Esophagus squamous epithelium (tissue), 5 donors: Measurements from ENCODE around the gene FNBP1L. TPM values are rescaled to one million over a fixed set of nuclear protein-coding genes. Genes with fewer than 3 reads are reported as not detected.

Experiments used
- DNase-seq: peaks from one replicate; lab custom pipeline; 2025; lab: John Stamatoyannopoulos, UW
- H3K27ac ChIP-seq, 4 donors: fragments of 200-600 bp; sonication (generic); one replicate each; pipeline ENCODE4 v1.5.1; 2016 to 2019; ENCODE audit warnings: mild to moderate bottlenecking in 1 of 4
- H3K27me3 ChIP-seq, 4 donors: fragments of 200-600 bp; sonication (generic); 1 replicate in 3 of 4; 2 replicates in 1 of 4; pipeline versions ENCODE4 v1.5.1 to v1.6.0; 2017 to 2021; ENCODE audit warnings: antibody characterized with exemption in 1 of 4
- H3K36me3 ChIP-seq, 3 donors: fragments of 200-600 bp; sonication (generic); one replicate each; pipeline ENCODE4 v1.5.1; 2016 to 2019
- H3K4me1 ChIP-seq, 3 donors: fragments of 200-600 bp; sonication (generic); one replicate each; pipeline ENCODE4 v1.5.1; 2017 to 2019
- H3K4me3 ChIP-seq, 4 donors: fragments of 200-600 bp; sonication (generic); 1 replicate in 3 of 4; 2 replicates in 1 of 4; pipeline ENCODE4 v1.5.1; 2016 to 2019; ENCODE audit warnings: mild to moderate bottlenecking in 2 of 4, moderate library complexity in 1 of 4
- H3K9me3 ChIP-seq, 3 donors: fragments of 200-600 bp; sonication (generic); one replicate each; pipeline ENCODE4 v1.5.1; 2016 to 2019
- POLR2A ChIP-seq, 4 donors: fragments of 450-650 bp; IDR thresholded peaks; one replicate each; pipeline ENCODE4 v1.6.1; 2017; ENCODE audit warnings: antibody characterized with exemption in 4 of 4, mild to moderate bottlenecking in 4 of 4, moderate library complexity in 3 of 4
- WGBS, 2 donors: methylation state at CpG; one replicate each; pipeline ENCODE4 v1.1.5; 2018; 5-methylcytosine and 5-hydroxymethylcytosine counted together
- intact Hi-C: fragments of 100-400 bp; cut with DNase I; formaldehyde crosslinking; loops from one replicate; pipeline ENCODE4 v1.15.0; 2022
- total RNA-seq, 4 donors: library from RNA; depleted of rRNA; stranded (reverse); fragments of >200 nt; gene quantifications; one replicate each; pipeline ENCODE4 v1.1.0, GENCODE V29; 2016
- TF ChIP-seq, protein P1 (sequence below), 6 experiments: fragments of 450-650 bp in 4 of 6; fragments of 200-600 bp in 2 of 6; sonication (generic) in 2 of 6; IDR thresholded peaks; one replicate each; pipeline ENCODE4 v1.5.1; 2016 to 2019; ENCODE audit warnings: antibody characterized with exemption in 6 of 6, mild to moderate bottlenecking in 4 of 6, moderate library complexity in 4 of 6
- donor health status: DM: yes; HTN: yes; CAD: no.

The FNBP1L gene
- total RNA-seq, 4 donors from 2014 or later: 7.5 to 14.2 (median 9.0) TPM

DNA sequence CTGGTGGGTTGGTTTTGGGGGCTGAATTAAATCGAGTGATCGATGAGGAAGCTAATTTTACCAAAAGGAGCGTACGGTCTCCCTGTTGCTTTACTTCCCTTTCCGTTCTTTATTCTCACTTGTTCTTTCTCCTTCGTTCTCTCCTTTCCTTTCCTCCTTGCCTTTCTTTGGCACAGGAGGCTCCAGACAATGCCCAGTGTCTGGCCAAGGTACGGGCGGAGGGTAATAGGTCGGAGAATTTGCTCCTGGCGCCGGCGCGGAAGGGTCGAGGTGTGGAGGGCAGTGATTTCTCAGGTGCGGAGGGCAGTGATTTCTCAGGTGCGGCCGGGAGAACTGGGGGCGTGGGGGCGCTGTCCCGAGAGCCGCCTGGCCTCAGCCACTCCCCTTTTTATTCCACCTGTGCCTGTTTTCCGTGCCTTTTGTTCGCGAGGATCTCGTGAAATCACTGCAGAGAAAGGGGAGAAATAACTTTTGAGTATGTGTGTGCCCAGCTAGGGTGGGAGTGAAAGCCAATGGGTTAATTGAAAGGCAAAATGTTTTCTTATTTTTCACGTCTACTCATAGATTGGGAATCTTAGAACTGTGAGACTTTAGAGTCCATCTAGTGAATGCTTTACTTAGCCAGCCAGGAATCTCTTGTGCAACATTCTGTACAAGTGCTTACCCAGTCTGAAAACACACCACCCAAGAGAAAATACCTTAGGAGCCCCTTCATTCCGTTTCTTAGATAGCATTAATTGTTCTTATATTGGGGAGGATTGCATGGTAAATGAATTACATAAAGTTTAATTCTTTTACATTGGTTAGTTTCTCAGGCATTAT lies 1.3 kb downstream of the FNBP1L start:
- DNase-seq: no peak
- Histone ChIP-seq H3K27me3 (peaks cover 0 to 14% (median 0%) of the 10 kb centered on the region in 4 donors), H3K27ac (peak overlapping the region; percentile 89 to 93 (median 90)), H3K9me3 (no peaks in the 10 kb centered on the region), H3K4me1 (peaks cover 0 to 43% (median 7%) of the 10 kb centered on the region in 3 donors), H3K4me3 (peak overlapping the region; percentile 73 to 93 (median 89)), H3K36me3 (no peaks in the 10 kb centered on the region)
- intact Hi-C loops: no loop called here
- no peak for TF ChIP-seq POLR2A (IDR thresholded peaks at IDR 0.05)
- TF ChIP-seq, protein P1, sequence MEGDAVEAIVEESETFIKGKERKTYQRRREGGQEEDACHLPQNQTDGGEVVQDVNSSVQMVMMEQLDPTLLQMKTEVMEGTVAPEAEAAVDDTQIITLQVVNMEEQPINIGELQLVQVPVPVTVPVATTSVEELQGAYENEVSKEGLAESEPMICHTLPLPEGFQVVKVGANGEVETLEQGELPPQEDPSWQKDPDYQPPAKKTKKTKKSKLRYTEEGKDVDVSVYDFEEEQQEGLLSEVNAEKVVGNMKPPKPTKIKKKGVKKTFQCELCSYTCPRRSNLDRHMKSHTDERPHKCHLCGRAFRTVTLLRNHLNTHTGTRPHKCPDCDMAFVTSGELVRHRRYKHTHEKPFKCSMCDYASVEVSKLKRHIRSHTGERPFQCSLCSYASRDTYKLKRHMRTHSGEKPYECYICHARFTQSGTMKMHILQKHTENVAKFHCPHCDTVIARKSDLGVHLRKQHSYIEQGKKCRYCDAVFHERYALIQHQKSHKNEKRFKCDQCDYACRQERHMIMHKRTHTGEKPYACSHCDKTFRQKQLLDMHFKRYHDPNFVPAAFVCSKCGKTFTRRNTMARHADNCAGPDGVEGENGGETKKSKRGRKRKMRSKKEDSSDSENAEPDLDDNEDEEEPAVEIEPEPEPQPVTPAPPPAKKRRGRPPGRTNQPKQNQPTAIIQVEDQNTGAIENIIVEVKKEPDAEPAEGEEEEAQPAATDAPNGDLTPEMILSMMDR (IDR thresholded peaks at IDR 0.05): no peak
- WGBS, 2 donors: 3% methylated on average over 13 to 16 of the region's 27 CpGs

- intact Hi-C loops: no loop called here
- Histone ChIP-seq H3K9me3 (no peaks in the 10 kb centered on the region), H3K36me3 (no peaks in the 10 kb centered on the region), H3K27ac (no peak overlapping the region), H3K4me3 (no peak overlapping the region), H3K4me1 (peaks cover 0 to 44% (median 7%) of the 10 kb centered on the region in 3 donors), H3K27me3 (peaks cover 0 to 14% (median 0%) of the 10 kb centered on the region in 4 donors)
- DNase-seq: no peak
- TF ChIP-seq, protein P1 (IDR thresholded peaks at IDR 0.05): no peak
- TF ChIP-seq POLR2A (IDR thresholded peaks at IDR 0.05): no peak
- WGBS, 2 donors: 52 to 77% methylated on average over 1 of the region's 1 CpG
Observed at GRCh38 chr1:93450321-93450720, 2.4 kb downstream of the FNBP1L start.

DNA sequence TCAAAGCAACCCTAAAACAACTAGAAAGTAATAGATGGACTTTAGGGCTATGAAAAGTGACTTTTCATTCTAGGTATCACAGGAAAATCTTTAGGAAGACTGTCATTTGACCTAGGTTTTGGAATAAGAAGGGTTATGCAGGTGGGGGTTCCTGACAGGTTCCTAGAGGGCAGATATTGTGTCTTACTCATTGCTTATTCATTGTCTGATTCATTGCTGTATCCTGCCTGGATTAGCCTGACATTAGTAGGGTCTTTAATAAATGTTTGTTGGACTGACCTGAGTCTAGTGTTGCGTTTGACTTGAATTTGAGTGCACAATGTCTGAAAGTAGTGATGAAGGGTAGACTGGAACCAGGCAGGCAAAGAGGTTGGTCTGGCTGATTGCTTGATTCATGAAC lies 6.0 kb downstream of the FNBP1L start:
- peaks cover 0 to 21% (median 7%) of the 10 kb centered on the region in 3 donors for H3K4me1 ChIP-seq
- peaks cover 0 to 5% (median 0%) of the 10 kb centered on the region in 4 donors for H3K27me3 ChIP-seq
- intact Hi-C loops: no loop called here
- no peaks in the 10 kb centered on the region for H3K9me3 ChIP-seq
- H3K27ac ChIP-seq: no peak overlapping the region
- WGBS, 2 donors: 33 to 70% methylated on average over 1 of the region's 1 CpG
- TF ChIP-seq POLR2A (IDR thresholded peaks at IDR 0.05): no peak
- TF ChIP-seq, protein P1 (IDR thresholded peaks at IDR 0.05): no peak
- no peak for DNase-seq
- H3K36me3 ChIP-seq: no peaks in the 10 kb centered on the region
- H3K4me3 ChIP-seq: no peak overlapping the region

- Histone ChIP-seq H3K4me1 (peaks cover 0 to 2% (median 0%) of the 10 kb centered on the region in 3 donors), H3K9me3 (no peaks in the 10 kb centered on the region), H3K27me3 (no peaks in the 10 kb centered on the region), H3K27ac (no peak overlapping the region), H3K4me3 (no peak overlapping the region), H3K36me3 (no peaks in the 10 kb centered on the region)
- TF ChIP-seq POLR2A (IDR thresholded peaks at IDR 0.05): no peak
- TF ChIP-seq, protein P1 (IDR thresholded peaks at IDR 0.05): no peak
- no peak for DNase-seq
- WGBS, 2 donors: 96 to 97% methylated on average over 3 of the region's 3 CpGs
- intact Hi-C loops: no loop called here
Observed at GRCh38 chr1:93459126-93459525, 11.2 kb downstream of the FNBP1L start.

- Histone ChIP-seq H3K4me1 (no peaks in the 10 kb centered on the region), H3K4me3 (no peak overlapping the region), H3K27me3 (no peaks in the 10 kb centered on the region), H3K9me3 (no peaks in the 10 kb centered on the region), H3K36me3 (no peaks in the 10 kb centered on the region), H3K27ac (no peak overlapping the region)
- no peak for DNase-seq
- intact Hi-C loops: no loop called here
- TF ChIP-seq, protein P1 (IDR thresholded peaks at IDR 0.05): no peak
- TF ChIP-seq POLR2A (IDR thresholded peaks at IDR 0.05): no peak
- 92 to 95% methylated on average over 5 of the region's 5 CpGs for WGBS, 2 donors
Observed at GRCh38 chr1:93461236-93461635, 13.3 kb downstream of the FNBP1L start.
